Measurements from ENCODE around the gene SERP1. TPM values are rescaled to one million over a fixed set of nuclear protein-coding genes. Genes with fewer than 3 reads are reported as not detected.

Gene SERP1
- total RNA-seq, 1 donor from 2014 or later, result 87.2 TPM

DNA sequence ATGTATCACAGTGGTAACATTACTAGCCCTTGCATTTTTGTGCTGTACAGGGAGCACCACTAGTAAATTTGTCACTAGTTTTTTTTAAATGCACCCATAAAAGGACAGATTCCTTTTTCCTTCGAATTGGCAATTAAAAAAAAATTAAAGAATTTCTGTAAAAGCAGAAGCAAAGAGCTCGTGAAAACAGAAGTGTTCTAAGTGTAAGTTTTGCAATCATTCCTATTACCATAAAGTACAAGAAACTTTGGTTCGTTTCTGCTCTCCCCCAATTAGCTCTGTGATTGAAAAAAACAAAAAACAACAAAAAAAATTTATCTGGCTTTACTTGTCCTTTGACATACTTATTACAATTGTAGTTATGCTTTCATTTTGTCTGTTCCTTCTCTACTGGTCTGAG, 5.3 kb downstream of the SERP1 start:
- DNase-seq (no peak), ATAC-seq (ENCODE audit: low read depth) (no peak)
- no peak overlapping the region for H3K27ac Mint-ChIP-seq
- H3K36me3 Mint-ChIP-seq (ENCODE audit: low read depth), result peaks cover 35% of the 10 kb centered on the region
- CTCF ChIA-PET, result no interaction called here
- no peak for TF ChIP-seq CTCF (IDR thresholded peaks at IDR 0.05)
- no peaks in the 10 kb centered on the region for H3K9me3 Mint-ChIP-seq
- H3K27me3 Mint-ChIP-seq, result no peaks in the 10 kb centered on the region
- peaks cover 23% of the 10 kb centered on the region for H3K4me1 Mint-ChIP-seq
- intact Hi-C loops (cut with micrococcal nuclease), result no loop called here
- H3K4me3 Mint-ChIP-seq, result no peak overlapping the region
- POLR2A ChIA-PET, result interaction anchor here (0.7 kb wide), 1 partner anchor 267 kb away, joined by 4 read pairs; no protein-coding TSS in a partner anchor

GRCh38 chr3:150540297-150540696, 6.0 kb downstream of the SERP1 start:
- TF ChIP-seq CTCF (IDR thresholded peaks at IDR 0.05), result no peak
- Mint-ChIP-seq H3K4me1 (peaks cover 21% of the 10 kb centered on the region), H3K36me3 (ENCODE audit: low read depth) (peaks cover 31% of the 10 kb centered on the region), H3K27ac (no peak overlapping the region), H3K9me3 (no peaks in the 10 kb centered on the region), H3K27me3 (no peaks in the 10 kb centered on the region), H3K4me3 (no peak overlapping the region)
- CTCF ChIA-PET, result no interaction called here
- DNase-seq (no peak), ATAC-seq (ENCODE audit: low read depth) (no peak)
- POLR2A ChIA-PET, result interaction anchor here (0.7 kb wide), 1 partner anchor 268 kb away, joined by 4 read pairs; no protein-coding TSS in a partner anchor
- intact Hi-C loops (cut with micrococcal nuclease), result no loop called here

DNA sequence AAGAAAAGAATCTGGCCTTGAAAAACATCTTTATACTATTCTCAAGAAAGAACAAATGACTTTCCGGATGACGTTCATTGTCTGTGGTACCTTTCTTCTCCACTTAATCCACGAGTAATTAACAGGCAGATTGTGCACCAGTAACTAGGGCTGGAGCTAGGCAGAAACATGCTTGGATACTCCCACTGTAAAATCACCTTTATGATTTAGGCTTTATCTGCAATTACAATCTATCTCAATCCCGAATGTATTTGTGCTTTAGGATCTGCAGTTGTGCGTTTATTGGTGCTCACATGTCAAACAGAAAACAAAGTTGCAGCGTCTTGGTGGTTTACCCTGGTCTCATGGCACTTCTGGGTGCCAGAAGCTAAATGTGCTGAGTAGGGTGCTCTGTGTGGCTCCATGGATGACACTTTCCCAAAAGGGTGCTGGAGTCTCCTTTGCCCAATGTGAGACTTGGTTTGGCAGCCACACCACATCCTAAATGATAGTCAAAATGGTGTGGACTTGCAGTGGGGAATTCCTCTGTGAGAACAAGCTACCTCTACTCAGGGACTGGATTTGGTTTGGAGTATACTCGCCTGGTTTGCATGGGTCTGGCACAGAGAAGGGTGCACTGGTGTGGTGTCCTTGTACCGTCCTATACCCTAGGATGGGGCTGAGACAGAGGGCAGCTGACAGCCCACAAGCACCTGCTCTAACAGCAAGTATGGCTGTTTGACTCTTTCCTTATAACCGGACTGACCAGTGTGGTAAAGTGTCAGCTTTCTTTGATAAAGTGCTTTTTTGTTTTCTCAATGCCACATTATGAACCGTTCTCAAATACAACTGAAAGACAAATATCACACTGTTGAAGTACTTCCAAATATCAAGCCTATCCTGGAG, 7.7 kb downstream of the SERP1 start:
- no peak for TF ChIP-seq CTCF (IDR thresholded peaks at IDR 0.05)
- no peaks in the 10 kb centered on the region for H3K27me3 Mint-ChIP-seq
- no peak for DNase-seq
- no peak overlapping the region for H3K4me3 Mint-ChIP-seq
- peaks cover 23% of the 10 kb centered on the region for H3K36me3 Mint-ChIP-seq (ENCODE audit: low read depth)
- intact Hi-C loops (cut with micrococcal nuclease), result no loop called here
- peaks cover 8% of the 10 kb centered on the region for H3K4me1 Mint-ChIP-seq
- ATAC-seq (ENCODE audit: low read depth), result no peak
- no peak overlapping the region for H3K27ac Mint-ChIP-seq
- ChIA-PET CTCF (interaction anchor here (0.7 kb wide), 1 partner anchor 250 kb away, joined by 3 read pairs; no protein-coding TSS in a partner anchor), POLR2A (interaction anchor here (0.6 to 1.5 kb wide), 3 partner anchors 8 to 557 kb away, joined by 3 to 8 read pairs (median 6); partner anchors contain the start of genes EIF2A, SERP1 and TSC22D2)
- no peaks in the 10 kb centered on the region for H3K9me3 Mint-ChIP-seq

DNA sequence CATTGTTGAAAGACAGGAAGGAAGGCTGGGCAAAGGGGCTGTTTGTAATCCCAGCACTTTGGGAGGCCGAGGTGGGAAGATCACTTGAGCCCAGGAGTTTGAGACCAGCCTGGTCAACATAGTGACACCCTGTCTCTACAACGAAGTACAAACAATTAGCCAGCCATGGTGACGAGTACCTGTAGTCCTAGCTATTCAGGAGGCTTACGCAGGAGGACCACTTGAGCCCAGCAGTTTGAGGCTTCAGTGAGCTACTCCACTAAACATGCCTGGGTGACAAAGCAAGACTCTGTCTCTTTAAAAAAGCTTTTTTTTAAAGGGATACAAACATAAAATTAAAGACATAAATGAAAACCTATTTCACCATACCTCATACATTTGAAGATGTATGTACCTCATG, 11.1 kb downstream of the SERP1 start:
- no peaks in the 10 kb centered on the region for H3K36me3 Mint-ChIP-seq (ENCODE audit: low read depth)
- CTCF ChIA-PET, result no interaction called here
- TF ChIP-seq CTCF (IDR thresholded peaks at IDR 0.05), result no peak
- no peak overlapping the region for H3K4me3 Mint-ChIP-seq
- H3K9me3 Mint-ChIP-seq, result no peaks in the 10 kb centered on the region
- H3K27ac Mint-ChIP-seq, result no peak overlapping the region
- DNase-seq (no peak), ATAC-seq (ENCODE audit: low read depth) (no peak)
- no peaks in the 10 kb centered on the region for H3K27me3 Mint-ChIP-seq
- POLR2A ChIA-PET, result no interaction called here
- H3K4me1 Mint-ChIP-seq, result no peaks in the 10 kb centered on the region
- intact Hi-C loops (cut with micrococcal nuclease), result no loop called here

DNA sequence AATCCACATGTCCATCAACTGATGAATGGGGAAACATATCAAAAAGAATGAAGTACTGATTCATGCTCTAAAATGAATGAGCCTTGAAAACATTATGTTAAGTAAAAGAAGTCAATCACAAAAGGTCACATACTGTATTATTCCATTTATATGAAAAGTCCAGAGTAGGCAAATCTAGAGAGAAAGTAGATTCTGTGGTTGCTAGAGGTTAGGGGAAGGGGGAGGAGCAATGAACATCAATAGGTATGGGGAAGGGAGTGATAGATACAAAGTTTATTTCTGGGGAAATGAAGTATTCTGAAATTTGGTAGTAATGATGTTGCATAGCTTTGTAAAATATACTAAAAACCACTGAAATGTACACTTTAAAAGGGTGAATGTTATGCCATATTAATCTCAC, 14.5 kb downstream of the SERP1 start:
- H3K9me3 Mint-ChIP-seq, result no peaks in the 10 kb centered on the region
- no peak for TF ChIP-seq CTCF (IDR thresholded peaks at IDR 0.05)
- no peaks in the 10 kb centered on the region for H3K27me3 Mint-ChIP-seq
- ChIA-PET POLR2A (interaction anchor here (0.5 kb wide), 1 partner anchor 147 kb away, joined by 3 read pairs; no protein-coding TSS in a partner anchor), CTCF (no interaction called here)
- H3K36me3 Mint-ChIP-seq (ENCODE audit: low read depth), result no peaks in the 10 kb centered on the region
- intact Hi-C loops (cut with micrococcal nuclease), result no loop called here
- no peak overlapping the region for H3K4me3 Mint-ChIP-seq
- no peak for ATAC-seq (ENCODE audit: low read depth)
- no peaks in the 10 kb centered on the region for H3K4me1 Mint-ChIP-seq
- H3K27ac Mint-ChIP-seq, result no peak overlapping the region
- no peak for DNase-seq

Data from activated B cell treated with CpG ODN at 0.5 μM for 24 hours (primary cell).